Mucosa of rectum (tissue), 2 donors: Measurements from ENCODE around the gene LHPP.

Source experiments
- H3K27ac ChIP-seq, 2 donors: one replicate each; pipeline ENCODE4 v1.7.0; 2013; ENCODE audit warnings: inconsistent platforms in 2 of 2, low read depth in 2 of 2, low read length in 2 of 2
- H3K27me3 ChIP-seq, 2 donors: one replicate each; pipeline ENCODE4 v1.7.0; 2013; ENCODE audit warnings: low read length in 2 of 2; ENCODE audit not compliant: control insufficient read depth in 2 of 2, insufficient read depth in 2 of 2
- H3K36me3 ChIP-seq, 2 donors: one replicate each; pipeline ENCODE4 v1.7.0; 2013; ENCODE audit warnings: low read length in 2 of 2; ENCODE audit not compliant: control insufficient read depth in 2 of 2, insufficient read depth in 2 of 2
- H3K4me1 ChIP-seq, 2 donors: one replicate each; pipeline ENCODE4 v1.7.0; 2013; ENCODE audit warnings: low read length in 2 of 2, mild to moderate bottlenecking in 1 of 2; ENCODE audit not compliant: control insufficient read depth in 2 of 2, insufficient read depth in 2 of 2
- H3K4me3 ChIP-seq, 2 donors: one replicate each; pipeline ENCODE4 v1.7.0; 2013; ENCODE audit warnings: low read length in 2 of 2
- H3K9ac ChIP-seq, 2 donors: one replicate each; pipeline ENCODE4 v1.7.0; 2013; ENCODE audit warnings: low read length in 2 of 2, low read depth in 1 of 2, mild to moderate bottlenecking in 1 of 2
- H3K9me3 ChIP-seq, 2 donors: one replicate each; pipeline ENCODE4 v1.7.0; 2013; ENCODE audit warnings: low read length in 2 of 2; ENCODE audit not compliant: control insufficient read depth in 2 of 2
- donor health status: healthy.
- donor health status: Normal muscosa, but diverticular disease.

LHPP gene

DNA sequence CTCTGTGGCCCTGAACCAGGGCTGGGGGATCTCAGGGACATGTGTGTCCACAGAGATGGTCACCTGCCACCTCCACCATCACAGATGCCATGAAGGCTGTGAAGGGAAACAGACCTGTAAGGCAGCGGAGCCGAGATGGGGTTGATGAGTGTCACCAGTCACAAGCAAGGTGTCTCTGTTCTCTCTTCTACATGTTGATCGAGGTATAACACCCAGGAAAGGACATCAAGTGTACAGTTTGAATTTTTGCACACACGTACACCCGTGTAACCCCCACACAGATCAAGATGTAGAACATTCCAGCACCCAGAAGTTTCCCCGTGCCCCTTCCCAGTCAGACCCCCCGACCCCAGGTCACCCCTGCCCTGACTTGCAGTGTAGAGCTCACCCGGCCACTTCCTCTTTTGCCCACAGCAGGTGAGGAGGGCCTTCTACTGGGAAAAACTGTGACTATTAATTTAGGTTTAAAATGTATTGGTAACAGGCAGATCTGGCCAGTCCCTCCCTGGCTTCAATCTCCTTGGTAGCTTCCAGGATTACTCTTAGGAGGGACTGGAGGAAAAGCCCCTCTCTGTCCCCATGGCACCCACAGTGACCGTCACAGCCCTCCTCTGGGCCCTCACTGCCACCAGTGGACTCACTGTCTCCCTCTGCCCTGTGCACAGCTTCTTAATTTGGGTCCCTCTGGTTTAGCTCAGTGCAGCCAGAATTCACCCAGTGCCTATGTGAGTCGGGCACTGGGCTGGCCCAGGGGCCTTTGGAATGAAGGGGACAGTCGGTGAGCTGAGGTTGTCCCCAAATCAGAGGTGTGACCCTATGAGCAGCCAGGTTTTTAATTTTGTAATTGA, 108.2 kb downstream of the LHPP start:
- Histone ChIP-seq H3K27ac (no peak overlapping the region), H3K27me3 (no peaks in the 10 kb centered on the region), H3K4me1 (peaks cover 0 to 4% of the 10 kb centered on the region in 2 donors), H3K4me3 (no peak overlapping the region), H3K36me3 (no peaks in the 10 kb centered on the region), H3K9ac (no peak overlapping the region), H3K9me3 (no peaks in the 10 kb centered on the region)

DNA sequence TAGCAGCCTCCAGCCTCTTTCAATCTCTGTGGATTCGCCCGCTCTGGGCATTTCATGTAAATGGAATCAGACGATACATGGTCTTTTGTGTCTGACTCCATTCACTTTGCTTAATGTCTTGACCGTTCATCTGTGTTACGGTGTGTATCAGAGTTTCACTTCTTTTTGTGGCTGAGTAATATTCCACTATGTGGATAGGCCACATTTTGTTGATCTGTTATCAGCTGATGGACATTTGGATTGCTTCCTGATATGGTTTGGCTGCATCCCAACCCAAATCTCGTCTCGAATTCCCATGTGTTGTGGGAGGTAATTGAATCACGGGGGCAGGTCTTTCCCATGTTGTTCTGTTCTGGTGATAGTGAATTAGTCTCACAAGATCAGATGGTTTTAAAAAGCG, 109.0 kb downstream of the LHPP start:
- Histone ChIP-seq H3K9me3 (no peaks in the 10 kb centered on the region), H3K36me3 (no peaks in the 10 kb centered on the region), H3K4me1 (peaks cover 0 to 2% of the 10 kb centered on the region in 2 donors), H3K4me3 (no peak overlapping the region), H3K27me3 (no peaks in the 10 kb centered on the region), H3K9ac (no peak overlapping the region), H3K27ac (no peak overlapping the region)

DNA sequence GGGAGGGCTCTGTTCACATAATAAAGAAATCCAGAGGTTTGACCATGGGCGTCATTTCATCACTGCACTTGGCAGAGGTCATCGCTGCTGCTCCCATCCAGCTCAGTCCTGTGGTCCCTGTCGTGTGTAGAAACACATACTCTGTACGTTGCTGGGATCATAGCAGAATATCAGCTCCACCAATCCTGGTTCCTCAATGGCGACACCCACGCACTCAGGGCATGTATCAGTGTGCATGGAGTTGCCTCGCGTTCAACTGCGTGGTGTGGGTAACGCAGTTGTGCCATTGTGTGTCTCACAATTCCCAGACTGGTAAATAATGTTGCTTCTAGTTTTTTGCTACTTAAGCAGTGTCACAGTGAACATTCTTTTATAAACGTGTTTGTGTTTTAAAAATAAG, 111.1 kb downstream of the LHPP start:
- no peaks in the 10 kb centered on the region for H3K9me3 ChIP-seq
- H3K9ac ChIP-seq, result no peak overlapping the region

DNA sequence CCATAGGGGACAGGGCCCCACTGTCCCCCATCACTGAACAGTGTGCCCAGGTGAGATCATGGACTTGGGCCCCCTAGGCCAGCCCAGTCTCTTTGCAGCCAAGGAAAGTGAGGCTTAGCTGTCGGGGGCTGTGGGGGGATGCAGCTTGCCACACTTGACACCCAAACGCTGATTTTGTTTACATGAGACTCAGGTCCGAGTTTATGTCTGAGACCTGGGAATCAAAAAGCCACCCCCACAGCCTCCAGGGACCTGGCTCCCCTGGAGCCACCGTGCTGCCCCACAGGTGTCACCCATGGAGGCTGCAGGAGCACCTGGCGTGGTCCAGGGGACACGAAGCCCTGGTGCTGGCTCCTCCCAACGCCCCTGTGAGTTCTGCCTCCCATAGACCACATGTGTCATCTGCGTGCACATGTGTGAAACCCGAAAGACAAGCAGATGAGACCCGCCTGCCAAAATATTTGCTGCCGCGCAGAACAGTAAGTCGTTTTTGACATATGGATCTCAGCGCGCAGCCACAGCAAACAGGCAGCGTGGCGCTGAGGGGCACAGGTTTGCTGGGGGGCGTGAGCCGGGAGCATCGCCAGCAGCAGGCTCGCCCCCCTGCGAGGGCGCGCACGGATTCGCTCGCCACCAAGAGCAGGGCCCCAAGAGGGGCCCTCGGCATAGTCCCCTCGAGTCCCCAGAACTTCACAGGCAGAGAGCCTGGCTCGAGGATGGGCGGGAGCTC, 112.3 kb downstream of the LHPP start:
- no peaks in the 10 kb centered on the region for H3K9me3 ChIP-seq
- no peaks in the 10 kb centered on the region for H3K4me1 ChIP-seq
- H3K9ac ChIP-seq, result no peak overlapping the region
- no peaks in the 10 kb centered on the region for H3K36me3 ChIP-seq
- H3K27me3 ChIP-seq, result no peaks in the 10 kb centered on the region
- H3K27ac ChIP-seq, result no peak overlapping the region
- no peak overlapping the region for H3K4me3 ChIP-seq

More for the DNA sequence above, 111.1 kb downstream of the LHPP start:
- no peak overlapping the region for H3K27ac ChIP-seq
- H3K4me1 ChIP-seq, result no peaks in the 10 kb centered on the region
- no peaks in the 10 kb centered on the region for H3K36me3 ChIP-seq
- no peaks in the 10 kb centered on the region for H3K27me3 ChIP-seq
- no peak overlapping the region for H3K4me3 ChIP-seq

DNA sequence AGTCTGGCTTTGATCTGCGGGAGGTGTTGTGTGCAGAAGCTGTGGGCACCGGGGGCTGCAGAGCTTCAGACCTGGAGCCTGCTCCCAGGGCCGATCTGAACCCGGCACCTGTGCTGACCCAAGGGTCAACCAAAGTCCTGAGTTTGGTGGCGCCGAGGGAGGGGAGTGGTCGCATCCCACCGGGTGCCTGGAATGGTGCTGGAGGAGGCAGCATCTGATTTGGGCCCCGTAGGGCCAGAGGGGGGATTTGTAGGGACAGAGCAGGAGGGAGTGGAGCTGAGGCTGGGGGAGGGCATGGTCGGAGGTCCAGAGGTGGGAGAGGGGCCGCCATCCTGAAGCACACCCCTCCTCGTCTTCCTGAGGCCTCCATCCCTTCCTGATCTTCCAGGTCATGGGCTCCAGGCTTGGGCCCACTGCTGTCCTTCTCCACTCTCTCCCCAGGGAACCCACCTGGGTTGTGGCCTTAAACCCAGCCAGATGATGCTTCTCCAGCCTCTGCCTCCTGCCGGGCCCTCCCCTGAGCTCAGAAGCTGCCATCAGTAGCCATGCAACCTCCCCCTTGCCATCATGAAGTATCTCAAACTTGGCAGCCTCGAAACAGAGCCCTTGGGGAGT, 112.9 kb downstream of the LHPP start:
- Histone ChIP-seq H3K27ac (no peak overlapping the region), H3K4me3 (no peak overlapping the region), H3K4me1 (no peaks in the 10 kb centered on the region), H3K9me3 (no peaks in the 10 kb centered on the region), H3K36me3 (no peaks in the 10 kb centered on the region), H3K9ac (no peak overlapping the region), H3K27me3 (no peaks in the 10 kb centered on the region)

DNA sequence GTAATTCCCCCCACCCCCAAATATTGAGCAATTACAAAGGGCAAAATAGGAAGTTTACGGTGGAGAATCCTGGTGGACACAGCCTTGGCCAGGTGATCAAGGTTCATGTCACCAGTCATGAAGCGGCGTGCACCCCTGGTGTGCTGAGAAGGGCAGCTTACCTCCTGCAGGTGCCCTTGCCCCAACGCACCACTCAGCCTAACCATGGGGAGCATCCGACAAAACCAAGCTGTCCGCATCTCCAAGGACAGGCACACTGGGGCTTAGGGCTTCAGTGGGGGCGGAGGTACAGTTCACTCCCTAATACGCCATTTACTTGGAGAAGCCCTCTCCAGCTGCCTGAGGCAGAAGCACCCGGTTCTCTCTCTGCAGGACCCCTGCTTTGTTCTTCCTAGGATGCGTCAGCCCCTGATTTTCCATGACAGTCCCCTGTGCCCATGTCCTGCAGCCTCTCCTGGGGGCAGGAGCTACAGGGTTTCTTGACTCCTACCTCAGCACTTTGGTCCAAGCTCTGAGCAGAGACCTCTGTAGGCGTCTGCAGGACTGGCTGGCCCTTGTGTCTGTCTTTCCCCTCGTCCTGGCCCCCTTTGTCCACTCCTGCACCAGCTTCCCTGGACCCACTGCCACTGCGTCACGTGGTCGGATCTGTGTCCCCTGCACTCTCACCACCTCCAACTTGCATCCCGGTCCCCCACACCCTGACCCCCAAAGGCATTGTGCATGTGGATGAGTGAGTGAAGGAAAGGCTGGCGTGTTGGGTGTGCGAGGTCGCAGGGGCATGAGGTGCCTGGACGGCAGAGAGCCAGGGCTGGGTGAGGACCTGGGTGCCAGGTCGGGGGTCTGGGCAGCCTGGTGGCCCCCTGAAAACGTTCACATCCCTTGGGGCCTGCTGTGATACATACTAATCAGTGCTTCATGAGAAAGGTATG, 113.7 kb downstream of the LHPP start:
- Histone ChIP-seq H3K36me3 (no peaks in the 10 kb centered on the region), H3K27ac (no peak overlapping the region), H3K4me3 (no peak overlapping the region), H3K9me3 (no peaks in the 10 kb centered on the region), H3K27me3 (no peaks in the 10 kb centered on the region), H3K9ac (no peak overlapping the region), H3K4me1 (no peaks in the 10 kb centered on the region)

DNA sequence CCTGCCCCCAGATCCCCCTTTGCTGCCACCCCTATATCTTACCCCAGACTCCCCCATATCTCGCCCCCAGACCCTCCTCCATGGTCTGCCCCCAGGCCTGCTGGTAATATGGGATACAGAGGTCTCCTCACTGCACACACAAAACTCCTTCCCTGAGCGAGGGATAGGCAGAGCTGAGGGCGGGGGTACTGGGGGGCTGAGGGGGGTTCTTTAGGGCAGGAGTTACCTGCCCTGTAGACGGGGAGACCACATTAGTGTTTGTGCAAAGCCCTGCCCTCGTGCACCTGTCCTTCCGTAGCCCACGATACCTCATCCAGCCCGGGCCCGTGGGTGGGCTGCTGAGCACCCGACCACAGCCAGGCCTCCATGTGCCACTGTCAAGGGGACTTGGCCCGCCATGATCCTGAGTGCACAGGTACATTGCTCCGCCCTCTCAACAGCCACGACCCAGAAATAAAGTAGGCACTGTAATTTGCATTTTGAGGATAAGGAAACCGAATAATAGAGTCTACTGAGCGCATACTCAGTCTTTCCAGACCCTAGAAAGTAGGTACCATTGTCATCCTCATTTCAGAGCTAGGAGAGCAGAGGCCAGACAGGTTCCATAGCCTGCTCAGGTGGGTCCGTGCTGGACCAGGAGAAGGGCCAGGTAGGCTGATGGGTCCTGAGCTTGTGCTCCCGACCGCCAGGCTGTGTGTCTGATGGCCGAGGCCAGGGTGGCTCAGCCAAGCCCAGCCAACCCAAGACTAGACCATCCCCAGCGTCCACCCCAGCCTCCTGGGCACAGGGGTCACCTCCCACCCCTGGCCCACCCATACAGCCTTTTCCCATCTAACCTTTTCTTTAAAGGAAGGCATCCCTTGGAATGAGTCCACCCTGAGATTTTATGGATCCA, 115.2 kb downstream of the LHPP start:
- Histone ChIP-seq H3K36me3 (no peaks in the 10 kb centered on the region), H3K9ac (no peak overlapping the region), H3K27me3 (no peaks in the 10 kb centered on the region), H3K4me3 (no peak overlapping the region), H3K9me3 (no peaks in the 10 kb centered on the region), H3K4me1 (no peaks in the 10 kb centered on the region), H3K27ac (no peak overlapping the region)

DNA sequence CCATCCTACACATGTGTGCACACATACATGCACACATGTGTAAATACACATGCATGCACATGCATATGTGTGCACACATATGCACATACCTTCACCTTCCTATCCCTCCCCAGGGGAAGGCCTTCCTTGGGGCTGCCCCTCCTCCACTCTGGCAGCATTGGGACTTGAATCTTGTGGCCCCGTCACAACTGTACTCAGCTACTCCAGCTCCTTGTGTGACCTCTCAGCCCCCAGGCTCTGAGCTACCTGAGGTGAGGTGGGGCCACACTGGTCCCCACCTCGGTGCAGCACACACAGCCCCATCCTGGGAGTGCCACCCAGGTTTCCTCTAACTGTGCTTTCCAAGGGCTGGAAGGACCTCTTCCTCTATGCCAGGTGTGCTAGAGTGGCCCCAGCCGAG, 116.0 kb downstream of the LHPP start:
- no peaks in the 10 kb centered on the region for H3K27me3 ChIP-seq
- H3K9me3 ChIP-seq, result no peaks in the 10 kb centered on the region
- H3K36me3 ChIP-seq, result no peaks in the 10 kb centered on the region
- no peaks in the 10 kb centered on the region for H3K4me1 ChIP-seq
- no peak overlapping the region for H3K9ac ChIP-seq
- no peak overlapping the region for H3K27ac ChIP-seq
- no peak overlapping the region for H3K4me3 ChIP-seq
